Measurements from ENCODE around the gene KRTAP10-8. TPM values are rescaled to one million over a fixed set of nuclear protein-coding genes. Genes with fewer than 3 reads are reported as not detected.

Gene KRTAP10-8
- not detected in 2 replicates for total RNA-seq

DNA sequence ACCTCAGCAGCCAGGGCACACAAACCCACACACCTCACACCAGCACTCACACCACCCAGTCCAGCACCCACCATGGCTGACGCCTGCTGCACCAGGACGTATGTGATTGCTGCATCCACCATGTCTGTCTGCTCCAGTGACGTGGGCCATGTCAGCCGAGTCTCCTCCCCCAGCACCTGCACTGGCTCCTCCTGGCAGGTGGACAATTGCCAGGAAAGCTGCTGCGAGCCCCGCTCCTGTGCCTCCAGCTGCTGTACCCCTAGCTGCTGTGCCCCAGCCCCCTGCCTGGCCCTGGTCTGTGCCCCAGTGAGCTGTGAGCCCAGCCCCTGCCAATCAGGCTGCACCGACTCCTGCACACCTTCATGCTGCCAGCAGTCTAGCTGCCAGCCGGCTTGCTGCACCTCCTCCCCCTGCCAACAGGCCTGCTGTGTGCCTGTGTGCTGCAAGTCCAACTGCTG lies at the start of gene KRTAP10-8:
Gene KRTAP10-8 (plus strand): TSS at position 51 of the 458 bp plus-strand sequence. CDS start 22 bp downstream, at position 73.

DNA sequence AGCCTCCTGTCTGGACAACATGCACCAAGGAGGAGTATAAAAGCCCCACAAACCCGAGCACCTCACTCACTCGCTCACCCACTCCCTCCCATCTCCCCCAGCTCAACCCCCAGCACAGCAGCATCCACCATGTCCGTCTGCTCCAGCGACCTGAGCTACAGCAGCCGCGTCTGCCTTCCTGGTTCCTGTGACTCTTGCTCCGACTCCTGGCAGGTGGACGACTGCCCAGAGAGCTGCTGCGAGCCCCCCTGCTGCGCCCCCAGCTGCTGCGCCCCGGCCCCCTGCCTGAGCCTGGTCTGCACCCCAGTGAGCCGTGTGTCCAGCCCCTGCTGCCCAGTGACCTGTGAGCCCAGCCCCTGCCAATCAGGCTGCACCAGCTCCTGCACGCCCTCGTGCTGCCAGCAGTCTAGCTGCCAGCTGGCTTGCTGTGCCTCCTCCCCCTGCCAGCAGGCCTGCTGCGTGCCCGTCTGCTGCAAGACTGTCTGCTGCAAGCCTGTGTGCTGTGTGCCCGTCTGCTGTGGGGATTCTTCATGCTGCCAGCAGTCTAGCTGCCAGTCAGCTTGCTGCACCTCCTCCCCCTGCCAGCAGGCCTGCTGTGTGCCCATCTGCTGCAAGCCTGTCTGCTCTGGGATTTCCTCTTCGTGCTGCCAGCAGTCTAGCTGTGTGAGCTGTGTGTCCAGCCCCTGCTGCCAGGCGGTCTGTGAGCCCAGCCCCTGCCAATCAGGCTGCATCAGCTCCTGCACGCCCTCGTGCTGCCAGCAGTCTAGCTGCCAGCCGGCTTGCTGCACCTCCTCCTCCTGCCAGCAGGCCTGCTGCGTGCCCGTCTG lies 38.0 kb upstream of the KRTAP10-8 start, which contains the start of gene KRTAP10-4:
Gene KRTAP10-4 (plus strand): TSS at position 100 of the 827 bp plus-strand sequence. CDS start 30 bp downstream, at position 130.

DNA sequence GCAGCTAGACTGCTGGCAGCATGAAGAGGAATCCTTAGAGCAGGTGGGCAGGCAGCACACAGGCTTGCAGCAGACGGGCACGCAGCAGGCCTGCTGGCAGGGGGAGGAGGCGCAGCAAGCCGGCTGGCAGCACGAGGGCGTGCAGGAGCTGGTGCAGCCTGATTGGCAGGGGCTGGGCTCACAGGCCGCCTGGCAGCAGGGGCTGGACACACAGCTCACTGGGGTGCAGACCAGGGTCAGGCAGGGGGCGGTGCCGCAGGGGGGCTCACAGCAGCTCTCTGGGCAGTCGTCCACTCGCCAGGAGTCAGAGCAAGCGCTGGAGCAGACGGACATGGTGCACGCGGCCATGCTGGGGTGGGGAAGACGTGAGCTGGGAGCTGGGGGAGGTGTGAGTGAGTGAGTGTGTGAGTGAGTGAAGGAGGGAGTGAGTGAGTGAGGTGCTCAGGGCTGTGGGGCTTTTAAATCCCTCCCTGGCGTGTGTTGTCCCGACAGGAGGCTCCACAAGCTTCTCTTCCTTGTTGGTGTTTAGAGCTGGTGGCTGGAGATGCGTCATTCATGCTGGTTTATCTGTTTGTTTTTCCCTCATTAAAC lies 31.6 kb upstream of the KRTAP10-8 start, which contains the start of gene KRTAP10-5:
Gene KRTAP10-5 (minus strand): TSS at position 374 of the 591 bp plus-strand sequence. CDS start 26 bp downstream, at position 348.

GRCh38 chr21:44592446-44593311 lies 19.2 kb upstream of the KRTAP10-8 start, which contains the start of gene KRTAP10-6:
TSS of gene KRTAP10-6 (minus strand) at chr21:44592505. CDS start at chr21:44592484, 21 bp downstream.

DNA sequence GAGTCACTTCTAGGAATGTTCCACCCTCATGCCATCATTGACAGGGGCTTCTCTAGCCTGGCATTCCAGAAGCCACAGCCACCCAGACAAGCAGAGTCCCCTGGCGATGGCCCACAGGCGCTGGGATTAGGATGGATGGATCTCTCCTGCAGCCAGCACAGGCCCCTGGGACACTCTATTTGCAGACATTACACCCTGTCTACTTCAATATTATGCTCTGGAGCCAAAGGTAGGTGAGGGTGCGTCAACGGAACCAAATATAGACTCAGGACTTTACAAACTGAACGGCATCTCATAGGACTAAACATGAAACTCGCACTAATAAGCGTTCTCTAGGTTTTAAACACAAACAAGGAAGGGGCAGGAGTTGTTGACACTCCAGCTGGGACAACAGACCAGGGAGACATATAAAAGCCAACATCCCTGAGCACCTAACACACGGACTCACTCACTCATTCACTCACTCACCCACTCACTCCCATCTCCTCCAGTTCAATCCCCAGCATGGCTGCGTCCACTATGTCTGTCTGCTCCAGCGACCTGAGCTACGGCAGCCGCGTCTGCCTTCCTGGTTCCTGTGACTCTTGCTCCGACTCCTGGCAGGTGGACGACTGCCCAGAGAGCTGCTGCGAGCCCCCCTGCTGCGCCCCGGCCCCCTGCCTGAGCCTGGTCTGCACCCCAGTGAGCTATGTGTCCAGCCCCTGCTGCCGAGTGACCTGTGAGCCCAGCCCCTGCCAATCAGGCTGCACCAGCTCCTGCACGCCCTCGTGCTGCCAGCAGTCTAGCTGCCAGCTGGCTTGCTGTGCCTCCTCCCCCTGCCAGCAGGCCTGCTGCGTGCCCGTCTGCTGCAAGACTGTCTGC lies 11.5 kb upstream of the KRTAP10-8 start, which contains the start of gene KRTAP10-7:
Gene KRTAP10-7 (plus strand): TSS at position 480 of the 861 bp plus-strand sequence. CDS start 25 bp downstream, at position 505.

GRCh38 chr21:44626673-44627143 lies 14.8 kb downstream of the KRTAP10-8 start, which contains the start of gene KRTAP10-9:
TSS of gene KRTAP10-9 (plus strand) at chr21:44627093. CDS start at chr21:44627172, 79 bp downstream.

DNA sequence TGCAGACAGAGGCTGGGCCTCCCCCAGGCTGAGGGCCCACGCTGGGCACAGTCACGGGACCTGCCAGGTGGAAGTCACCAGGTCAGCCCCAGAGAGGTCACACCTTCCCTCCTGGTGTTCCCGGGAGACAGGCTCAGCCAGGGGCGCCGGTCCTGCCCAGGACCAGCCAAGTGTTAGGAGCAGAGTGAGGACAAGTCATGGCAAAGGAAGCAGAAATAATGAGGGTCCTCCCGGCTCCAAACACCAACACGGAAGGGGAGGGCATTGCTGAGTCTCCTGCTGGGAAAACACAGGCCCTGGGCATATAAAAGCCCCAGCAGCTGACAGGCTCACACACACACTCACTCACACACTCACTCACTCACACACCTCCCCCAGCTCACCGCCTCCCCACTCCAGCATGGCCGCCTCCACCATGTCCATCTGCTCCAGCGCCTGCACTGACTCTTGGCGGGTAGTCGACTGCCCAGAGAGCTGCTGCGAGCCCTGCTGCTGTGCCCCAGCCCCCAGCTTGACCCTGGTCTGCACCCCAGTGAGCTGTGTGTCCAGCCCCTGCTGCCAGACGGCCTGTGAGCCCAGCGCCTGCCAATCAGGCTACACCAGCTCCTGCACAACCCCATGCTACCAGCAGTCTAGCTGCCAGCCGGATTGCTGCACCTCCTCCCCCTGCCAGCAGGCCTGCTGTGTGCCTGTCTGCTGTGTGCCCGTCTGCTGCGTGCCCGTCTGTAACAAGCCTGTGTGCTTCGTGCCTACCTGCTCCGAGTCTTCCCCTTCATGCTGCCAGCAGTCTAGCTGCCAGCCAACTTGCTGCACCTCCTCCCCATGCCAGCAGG lies 25.4 kb downstream of the KRTAP10-8 start, which contains the start of gene KRTAP10-10:
Gene KRTAP10-10 (plus strand): TSS at position 339 of the 833 bp plus-strand sequence. CDS start 62 bp downstream, at position 401.

DNA sequence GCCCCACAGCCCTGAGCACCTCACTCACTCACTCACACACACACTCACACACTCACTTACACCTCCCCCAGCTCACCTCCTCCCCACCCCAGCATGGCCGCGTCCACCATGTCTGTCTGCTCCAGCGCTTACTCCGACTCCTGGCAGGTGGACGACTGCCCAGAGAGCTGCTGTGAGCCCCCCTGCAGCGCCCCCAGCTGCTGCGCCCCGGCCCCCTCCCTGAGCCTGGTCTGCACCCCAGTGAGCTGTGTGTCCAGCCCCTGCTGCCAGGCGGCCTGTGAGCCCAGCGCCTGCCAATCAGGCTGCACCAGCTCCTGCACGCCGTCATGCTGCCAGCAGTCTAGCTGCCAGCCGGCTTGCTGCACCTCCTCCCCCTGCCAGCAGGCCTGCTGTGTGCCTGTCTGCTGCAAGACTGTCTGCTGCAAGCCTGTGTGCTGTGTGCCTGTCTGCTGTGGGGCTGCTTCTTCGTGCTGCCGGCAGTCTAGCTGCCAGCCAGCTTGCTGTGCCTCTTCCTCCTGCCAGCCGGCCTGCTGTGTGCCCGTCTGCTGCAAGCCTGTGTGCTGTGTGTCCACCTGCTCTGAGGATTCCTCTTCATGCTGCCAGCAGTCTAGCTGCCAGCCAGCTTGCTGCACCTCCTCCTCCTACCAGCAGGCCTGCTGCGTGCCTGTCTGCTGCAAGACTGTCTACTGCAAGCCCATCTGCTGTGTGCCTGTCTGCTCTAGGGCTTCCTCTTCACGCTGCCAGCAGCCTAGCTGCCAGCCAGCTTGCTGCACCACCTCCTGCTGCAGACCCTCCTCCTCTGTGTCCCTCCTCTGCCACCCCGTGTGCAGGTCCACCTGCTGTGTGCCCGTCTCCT lies 34.7 kb downstream of the KRTAP10-8 start, which contains the start of gene KRTAP10-11:
Gene KRTAP10-11 (plus strand): TSS at position 49 of the 856 bp plus-strand sequence. CDS start 45 bp downstream, at position 94.

DNA sequence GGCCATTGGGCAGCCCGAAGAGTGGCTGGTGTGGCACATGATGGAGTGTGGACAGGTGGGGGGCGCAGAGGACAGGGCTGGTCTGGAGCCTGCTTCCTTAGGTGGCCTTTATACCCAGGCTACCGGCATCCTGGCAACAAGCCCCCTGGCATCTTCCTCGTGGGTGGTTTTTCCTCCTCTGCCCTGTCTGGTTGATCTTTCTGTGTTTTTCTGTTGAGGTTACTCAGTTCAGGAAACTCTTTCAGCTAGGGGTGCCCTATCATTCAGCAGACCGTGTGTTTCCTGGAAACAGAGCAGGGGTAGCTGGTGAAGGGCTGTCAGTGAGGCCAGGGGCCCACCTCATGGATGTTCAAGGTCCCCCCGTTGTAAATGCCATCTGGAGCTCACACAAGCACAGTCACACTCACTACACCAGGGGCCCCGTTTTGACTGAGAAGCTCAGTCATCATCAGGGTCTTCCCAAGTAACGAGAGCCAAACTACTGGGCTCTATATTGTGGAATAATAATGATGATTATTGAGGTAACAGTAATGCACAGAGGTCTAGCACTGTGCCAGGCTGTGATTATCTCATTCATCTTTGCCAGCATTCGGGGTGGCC lies 42.8 kb downstream of the KRTAP10-8 start, which contains the start of gene KRTAP12-4:
Gene KRTAP12-4 (minus strand): TSS at position 84 of the 600 bp plus-strand sequence. CDS start 45 bp downstream, at position 39.

DNA sequence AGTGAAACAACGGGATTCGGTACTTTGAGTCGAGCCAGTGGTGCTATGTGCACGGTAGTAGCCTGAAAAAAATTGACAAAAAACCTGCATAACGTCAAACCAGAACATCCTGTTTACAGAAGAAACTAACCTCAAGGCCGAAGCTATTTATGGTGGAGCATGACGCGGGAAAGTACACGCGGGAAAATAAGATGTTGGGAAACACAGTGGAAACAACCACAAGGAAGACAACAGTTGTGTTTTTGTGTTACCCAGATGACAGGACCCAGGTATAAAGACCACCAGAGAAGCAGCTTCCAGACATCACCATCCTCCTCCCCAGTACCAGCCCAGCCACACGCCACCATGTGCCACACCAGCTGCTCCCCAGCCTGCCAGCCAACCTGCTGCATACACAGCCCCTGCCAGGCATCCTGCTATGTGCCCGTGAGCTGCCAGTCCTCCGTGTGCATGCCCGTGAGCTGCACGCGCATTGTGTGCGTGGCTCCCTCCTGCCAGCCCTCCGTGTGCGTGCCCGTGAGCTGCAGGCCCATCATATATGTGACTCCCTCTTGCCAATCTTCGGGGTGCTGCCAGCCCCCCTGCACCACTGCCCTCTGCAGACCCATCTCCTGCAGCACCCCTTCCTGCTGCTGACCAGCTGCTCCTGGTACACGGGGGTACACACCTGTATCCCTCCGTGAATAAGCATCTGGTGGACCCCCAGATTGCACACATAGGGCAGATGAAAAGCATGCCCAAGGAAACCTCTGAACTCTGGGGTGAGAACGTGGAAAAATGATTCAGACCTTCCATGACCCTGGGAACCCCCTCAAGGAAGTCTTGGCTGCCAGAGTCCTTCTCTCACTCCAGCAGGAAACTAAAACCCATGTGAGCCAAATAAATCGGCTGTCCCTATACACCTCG lies 46.0 kb downstream of the KRTAP10-8 start, which contains the start of gene KRTAP12-3:
Gene KRTAP12-3 (plus strand): TSS at position 298 of the 906 bp plus-strand sequence. CDS start 48 bp downstream, at position 346.

Other genes with a start within 250 kb of the KRTAP10-8 start
- under 0.01 and 0.14 TPM in 2 replicates for gene LRRC3, start 156.6 kb upstream of the KRTAP10-8 start, total RNA-seq
- gene KRTAP10-1, start 71.9 kb upstream of the KRTAP10-8 start, total RNA-seq = not detected in 2 replicates
- gene KRTAP10-2, start 60.6 kb upstream of the KRTAP10-8 start, total RNA-seq = not detected in 2 replicates
- gene KRTAP10-3, start 53.3 kb upstream of the KRTAP10-8 start, total RNA-seq = not detected in 2 replicates
- not detected in 2 replicates for gene KRTAP10-4, start 38.4 kb upstream of the KRTAP10-8 start, total RNA-seq
- not detected in 2 replicates for gene KRTAP10-5, start 31.5 kb upstream of the KRTAP10-8 start, total RNA-seq
- gene KRTAP10-6, start 19.6 kb upstream of the KRTAP10-8 start, total RNA-seq = not detected in 2 replicates
- gene KRTAP10-7, start 11.5 kb upstream of the KRTAP10-8 start, total RNA-seq = not detected in 2 replicates
- not detected in 2 replicates for gene KRTAP10-9, start 15.0 kb downstream of the KRTAP10-8 start, total RNA-seq
- not detected in 2 replicates for gene KRTAP10-10, start 25.3 kb downstream of the KRTAP10-8 start, total RNA-seq
- not detected in 2 replicates for gene KRTAP10-11, start 34.3 kb downstream of the KRTAP10-8 start, total RNA-seq
- gene KRTAP12-4, start 42.6 kb downstream of the KRTAP10-8 start, total RNA-seq = not detected in 2 replicates
- not detected in 2 replicates for gene KRTAP12-3, start 45.9 kb downstream of the KRTAP10-8 start, total RNA-seq
- not detected in 2 replicates for gene KRTAP12-2, start 54.8 kb downstream of the KRTAP10-8 start, total RNA-seq
- not detected in 2 replicates for gene KRTAP12-1, start 70.1 kb downstream of the KRTAP10-8 start, total RNA-seq
- not detected in 2 replicates for gene KRTAP10-12, start 85.1 kb downstream of the KRTAP10-8 start, total RNA-seq
- gene TSPEAR, start 99.5 kb downstream of the KRTAP10-8 start, total RNA-seq = not detected in 2 replicates
- 45.4 and 85.0 TPM in 2 replicates for gene UBE2G2, start 189.7 kb downstream of the KRTAP10-8 start, total RNA-seq
- gene SUMO3, start 206.0 kb downstream of the KRTAP10-8 start, total RNA-seq = 64.4 and 67.0 TPM in 2 replicates

All from smooth muscle cell of bladder (primary cell).